ENCODE measurements around the gene SPAG6. TPM values are rescaled to one million over a fixed set of nuclear protein-coding genes. Genes with fewer than 3 reads are reported as not detected.
A peak's percentile ranks its signal among the peaks of the same experiment; 100 is the strongest.

The SPAG6 gene
- polyA plus RNA-seq, 3 donors, result 0.11 to 0.13 TPM; not detected in 1

GRCh38 chr10:22318772-22319171 lies 26.5 kb upstream of the SPAG6 start:
- peaks cover 14 to 19% of the 10 kb centered on the region in 2 donors for H3K36me3 Mint-ChIP-seq
- Histone ChIP-seq H3K4me1 (ENCODE audit: control insufficient read depth in 1 of 2, insufficient read depth in 2 of 2, low read length in 2 of 2) (peaks cover 37 to 54% of the 10 kb centered on the region in 2 donors), H3K9ac (ENCODE audit: insufficient read depth, low read length, poor library complexity, severe bottlenecking) (no peak overlapping the region)

GRCh38 chr10:22319547-22319979 lies 25.7 kb upstream of the SPAG6 start:
- Histone ChIP-seq H3K27me3 (ENCODE audit: control insufficient read depth in 2 of 2, insufficient read depth in 2 of 2, low read length in 2 of 2) (peaks cover 25 to 36% of the 10 kb centered on the region in 2 donors), H3K36me3 (replicated peaks in 1 of 2; ENCODE audit: control insufficient read depth in 1 of 2, insufficient read depth in 2 of 2, low read length in 2 of 2) (no peaks in the 10 kb centered on the region), H3K79me2 (ENCODE audit: insufficient read depth, low read length) (peaks cover 31% of the 10 kb centered on the region), H3K9me3 (replicated peaks in 1 of 2; ENCODE audit: control insufficient read depth in 1 of 2, insufficient read depth in 1 of 2, low read length in 2 of 2) (no peaks in the 10 kb centered on the region), H3K4me2 (replicated peaks; ENCODE audit: extremely low read depth, low read length, poor library complexity, severe bottlenecking) (peak overlapping the region; percentile 80), H3K27ac (ENCODE audit: low read depth in 1 of 2, low read length in 2 of 2) (peak overlapping the region in 1 of 2 donors; percentile 40), H2AFZ (ENCODE audit: insufficient read depth, low read depth, low read length, poor library complexity, severe bottlenecking) (peak overlapping the region; percentile 72), H4K20me1 (ENCODE audit: insufficient read depth, low read length) (peaks cover 13% of the 10 kb centered on the region), H3K9ac (ENCODE audit: insufficient read depth, low read length, poor library complexity, severe bottlenecking) (no peak overlapping the region), H3K4me1 (ENCODE audit: control insufficient read depth in 1 of 2, insufficient read depth in 2 of 2, low read length in 2 of 2) (peaks cover 41 to 57% of the 10 kb centered on the region in 2 donors), H3K4me3 (replicated peaks in 1 of 3; ENCODE audit: low read depth in 2 of 3, low read length in 3 of 3) (peak overlapping the region in 2 of 3 experiments; percentile 75 to 94)
- Mint-ChIP-seq H3K27me3 (ENCODE audit: low read depth in 3 of 3) (peaks cover 26 to 39% (median 29%) of the 10 kb centered on the region in 3 donors), H3K4me3 (peak overlapping the region; percentile 83 to 97), H3K36me3 (peaks cover 14 to 25% of the 10 kb centered on the region in 2 donors), H3K4me1 (peaks cover 49% of the 10 kb centered on the region), H3K9me3 (peaks cover 0 to 10% (median 5%) of the 10 kb centered on the region in 7 donors), H3K27ac (peak overlapping the region in 3 of 7 donors; percentile 33 to 91 (median 66))
- WGBS (ENCODE audit: insufficient coverage), result 57% methylated on average over 9 of the region's 10 CpGs
- no peak for TF ChIP-seq CTCF (IDR thresholded peaks at IDR 0.05)
- DNase-seq, result no peak
- intact Hi-C loops (cut with micrococcal nuclease), result loop anchor here (5.0 to 10.0 kb wide), 3 partner anchors 65 to 87 kb away; no protein-coding TSS in a partner anchor

More at GRCh38 chr10:22318772-22319171, 26.5 kb upstream of the SPAG6 start:
- no CpG with 5 or more reads among the region's 3 CpGs for WGBS (ENCODE audit: insufficient coverage)
- no peak overlapping the region for H3K27ac Mint-ChIP-seq
- peaks cover 42% of the 10 kb centered on the region for H3K4me1 Mint-ChIP-seq
- H3K27me3 Mint-ChIP-seq (ENCODE audit: low read depth in 3 of 3), result peaks cover 18 to 31% (median 21%) of the 10 kb centered on the region in 3 donors
- H3K36me3 ChIP-seq (replicated peaks in 1 of 2; ENCODE audit: control insufficient read depth in 1 of 2, insufficient read depth in 2 of 2, low read length in 2 of 2), result no peaks in the 10 kb centered on the region
- DNase-seq, result no peak
- H3K9me3 ChIP-seq (replicated peaks in 1 of 2; ENCODE audit: control insufficient read depth in 1 of 2, insufficient read depth in 1 of 2, low read length in 2 of 2), result no peaks in the 10 kb centered on the region
- H3K9me3 Mint-ChIP-seq, result peaks cover 0 to 9% (median 5%) of the 10 kb centered on the region in 7 donors
- H3K79me2 ChIP-seq (ENCODE audit: insufficient read depth, low read length), result peaks cover 25% of the 10 kb centered on the region
- TF ChIP-seq CTCF (IDR thresholded peaks at IDR 0.05), result no peak
- H4K20me1 ChIP-seq (ENCODE audit: insufficient read depth, low read length), result peaks cover 5% of the 10 kb centered on the region
- peaks cover 17 to 28% of the 10 kb centered on the region in 2 donors for H3K27me3 ChIP-seq (ENCODE audit: control insufficient read depth in 2 of 2, insufficient read depth in 2 of 2, low read length in 2 of 2)
- no peak overlapping the region for H3K4me2 ChIP-seq (replicated peaks; ENCODE audit: extremely low read depth, low read length, poor library complexity, severe bottlenecking)
- intact Hi-C loops (cut with micrococcal nuclease), result loop anchor here (5.0 to 10.0 kb wide), 3 partner anchors 64 to 86 kb away; no protein-coding TSS in a partner anchor
- no peak overlapping the region for H3K4me3 ChIP-seq (replicated peaks in 1 of 3; ENCODE audit: low read depth in 2 of 3, low read length in 3 of 3)
- H2AFZ ChIP-seq (ENCODE audit: insufficient read depth, low read depth, low read length, poor library complexity, severe bottlenecking), result no peak overlapping the region
- peak overlapping the region in 1 of 2 donors; percentile 30 for H3K4me3 Mint-ChIP-seq
- no peak overlapping the region for H3K27ac ChIP-seq (ENCODE audit: low read depth in 1 of 2, low read length in 2 of 2)

Data from CD14-positive monocyte (primary cell).